CD4-positive, alpha-beta T cell treated with Interleukin-4 for 4 hours (primary cell): Measurements from ENCODE around the gene DPYD.

Experiments used
- DNase-seq: peaks from one replicate; pipeline ENCODE4 v3.0.0-alpha.2; 2020

DPYD gene

GRCh38 chr1:97906567-97907241 is 14.1 kb downstream of the DPYD start:
- DNase-seq, result no peak

- DNase-seq, result no peak
Observed at GRCh38 chr1:97905141-97905940, 15.5 kb downstream of the DPYD start.

- DNase-seq, result no peak
Observed at GRCh38 chr1:97904534-97904933, 16.3 kb downstream of the DPYD start.

GRCh38 chr1:97903626-97904025 is 17.2 kb downstream of the DPYD start:
- no peak for DNase-seq

- no peak for DNase-seq
Observed at GRCh38 chr1:97902067-97902466, 18.8 kb downstream of the DPYD start.

GRCh38 chr1:97901017-97901658 is 19.7 kb downstream of the DPYD start:
- peak; percentile 19 for DNase-seq

- no peak for DNase-seq
Observed at GRCh38 chr1:97898948-97899347, 21.9 kb downstream of the DPYD start.

GRCh38 chr1:97895278-97895677 is 25.6 kb downstream of the DPYD start:
- no peak for DNase-seq

GRCh38 chr1:97893844-97894243 is 27.0 kb downstream of the DPYD start:
- DNase-seq, result no peak

- no peak for DNase-seq
Observed at GRCh38 chr1:97886199-97886598, 34.6 kb downstream of the DPYD start.

- DNase-seq, result no peak
Observed at GRCh38 chr1:97883823-97884222, 37.0 kb downstream of the DPYD start.

GRCh38 chr1:97877307-97877706 is 43.5 kb downstream of the DPYD start:
- no peak for DNase-seq

GRCh38 chr1:97875996-97876395 is 44.8 kb downstream of the DPYD start:
- DNase-seq, result no peak

GRCh38 chr1:97870589-97870988 is 50.2 kb downstream of the DPYD start:
- no peak for DNase-seq

GRCh38 chr1:97869441-97869840 is 51.4 kb downstream of the DPYD start:
- DNase-seq, result no peak

- no peak for DNase-seq
Observed at GRCh38 chr1:97867127-97867526, 53.7 kb downstream of the DPYD start.

GRCh38 chr1:97864615-97865014 is 56.2 kb downstream of the DPYD start:
- no peak for DNase-seq

GRCh38 chr1:97853221-97853620 is 67.6 kb downstream of the DPYD start:
- DNase-seq, result no peak

GRCh38 chr1:97849345-97850340 is 71.2 kb downstream of the DPYD start:
- no peak for DNase-seq

- no peak for DNase-seq
Observed at GRCh38 chr1:97845805-97846204, 75.0 kb downstream of the DPYD start.

GRCh38 chr1:97844552-97845089 is 76.2 kb downstream of the DPYD start:
- no peak for DNase-seq

- DNase-seq, result no peak
Observed at GRCh38 chr1:97841338-97841737, 79.5 kb downstream of the DPYD start.
